ENCODE measurements around the gene HOXA7. TPM values are rescaled to one million over a fixed set of nuclear protein-coding genes. Genes with fewer than 3 reads are reported as not detected.

Gene HOXA7
- total and polyA plus RNA-seq, 7 donors = 2.9 to 10.2 (median 6.2) TPM

GRCh38 chr7:27175626-27176523, 19.4 kb upstream of the HOXA7 start:
- DNase-seq = peak in 1 of 2 donors; percentile 55
- Histone ChIP-seq H3K27ac (peak overlapping the region; percentile 92), H3K4me1 (peaks cover 23% of the 10 kb centered on the region), H3K27me3 (ENCODE audit: insufficient read depth in 3 of 3, low read length in 2 of 3) (peaks cover 0 to 4% (median 0%) of the 10 kb centered on the region in 3 donors), H3K4me3 (peak overlapping the region; percentile 79), H3K9me3 (no peaks in the 10 kb centered on the region), H3K36me3 (ENCODE audit: insufficient read depth in 1 of 2, low read depth in 1 of 2) (no peaks in the 10 kb centered on the region)
- TF ChIP-seq CTCF (IDR thresholded peaks at IDR 0.05) = no peak
- ATAC-seq = peak in 2 of 4 donors; percentile 21
- 37 to 58% (median 40%) methylated on average over 40 of the region's 40 CpGs for WGBS, 3 donors
- intact Hi-C loops (cut with DNase I) = no loop called here

GRCh38 chr7:27174874-27175625, 18.6 kb upstream of the HOXA7 start:
- peaks cover 0 to 4% (median 0%) of the 10 kb centered on the region in 3 donors for H3K27me3 ChIP-seq (ENCODE audit: insufficient read depth in 3 of 3, low read length in 2 of 3)
- H3K9me3 ChIP-seq = no peaks in the 10 kb centered on the region
- H3K4me1 ChIP-seq = peaks cover 23% of the 10 kb centered on the region
- ATAC-seq (peak in 3 of 4 donors; percentile 19 to 28 (median 22)), DNase-seq (peak in 1 of 2 donors; percentile 61)
- H3K36me3 ChIP-seq (ENCODE audit: insufficient read depth in 1 of 2, low read depth in 1 of 2) = no peaks in the 10 kb centered on the region
- 54 to 75% (median 70%) methylated on average over 12 of the region's 12 CpGs for WGBS, 3 donors
- H3K4me3 ChIP-seq = peak overlapping the region; percentile 79
- intact Hi-C loops (cut with DNase I) = no loop called here
- TF ChIP-seq CTCF (IDR thresholded peaks at IDR 0.05) = no peak
- peak overlapping the region; percentile 92 for H3K27ac ChIP-seq

- DNase-seq (peak in 1 of 2 donors; percentile 70), ATAC-seq (peak in 3 of 4 donors; percentile 8 to 15 (median 14))
- Histone ChIP-seq H3K27me3 (ENCODE audit: insufficient read depth in 3 of 3, low read length in 2 of 3) (no peaks in the 10 kb centered on the region), H3K4me3 (peak within 1 kb of the TSS; percentile 79), H3K36me3 (ENCODE audit: insufficient read depth in 1 of 2, low read depth in 1 of 2) (no peaks in the 10 kb centered on the region), H3K27ac (peak within 1 kb of the TSS; percentile 92), H3K4me1 (peaks cover 19% of the 10 kb centered on the region), H3K9me3 (no peaks in the 10 kb centered on the region)
- intact Hi-C loops (cut with DNase I) = loop anchor here in 1 of 2 donors (2.0 kb wide), 1 partner anchor 1317 kb away; no protein-coding TSS in a partner anchor
- WGBS, 3 donors = 7 to 12% (median 12%) methylated on average over 67 to 82 of the region's 82 CpGs
- TF ChIP-seq CTCF (IDR thresholded peaks at IDR 0.05) = no peak
Measured at GRCh38 chr7:27173956-27174873, 17.7 kb upstream of the HOXA7 start, which contains the start of gene HOXA10. Gene HOXA10 (minus strand): TSS chr7:27174320. CDS start chr7:27174306, 14 bp downstream.

GRCh38 chr7:27173511-27173955, 17.1 kb upstream of the HOXA7 start:
- Histone ChIP-seq H3K4me1 (peaks cover 19% of the 10 kb centered on the region), H3K27me3 (ENCODE audit: insufficient read depth in 3 of 3, low read length in 2 of 3) (no peaks in the 10 kb centered on the region), H3K9me3 (no peaks in the 10 kb centered on the region), H3K4me3 (peak overlapping the region; percentile 79), H3K27ac (peak overlapping the region; percentile 92), H3K36me3 (ENCODE audit: insufficient read depth in 1 of 2, low read depth in 1 of 2) (no peaks in the 10 kb centered on the region)
- ATAC-seq (peak; percentile 18 to 54 (median 44)), DNase-seq (peak in 1 of 2 donors; percentile 81)
- 0 to 1% (median 0%) methylated on average over 40 to 59 of the region's 59 CpGs for WGBS, 3 donors
- no peak for TF ChIP-seq CTCF (IDR thresholded peaks at IDR 0.05)
- intact Hi-C loops (cut with DNase I) = loop anchor here in 1 of 2 donors (2.0 kb wide), 1 partner anchor 1317 kb away; no protein-coding TSS in a partner anchor
